HG03457 (cell line): ENCODE data around the gene RNU6-9.

ENCODE experiments used
- ATAC-seq: cut with Tn5 transposase; IDR thresholded peaks from one replicate; pipeline ENCODE4 v1.9.1; 2021; ENCODE audit warnings: moderate number of reproducible peaks; ENCODE audit not compliant: unreplicated experiment

Gene RNU6-9

DNA sequence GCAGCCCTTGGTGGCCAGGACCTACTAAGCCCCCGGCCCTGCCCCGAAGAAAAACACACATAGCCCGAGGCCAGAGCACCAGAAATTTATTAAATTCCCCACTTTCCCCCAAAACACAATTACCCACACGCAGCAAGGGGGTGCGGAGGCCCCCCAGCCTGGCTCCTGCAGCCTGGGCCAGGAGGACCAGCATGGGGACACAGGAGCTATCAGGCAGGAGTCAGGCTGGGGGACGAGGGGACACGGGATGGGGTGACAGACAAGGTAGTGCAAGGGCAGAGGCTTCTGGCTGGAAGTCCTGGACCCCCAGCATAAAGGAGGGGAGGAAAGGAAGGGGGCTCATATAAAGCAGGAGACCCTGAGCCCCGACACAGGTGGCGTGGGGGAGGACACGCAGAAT is 3.1 kb downstream of the RNU6-9 start:
- no peak for ATAC-seq

DNA sequence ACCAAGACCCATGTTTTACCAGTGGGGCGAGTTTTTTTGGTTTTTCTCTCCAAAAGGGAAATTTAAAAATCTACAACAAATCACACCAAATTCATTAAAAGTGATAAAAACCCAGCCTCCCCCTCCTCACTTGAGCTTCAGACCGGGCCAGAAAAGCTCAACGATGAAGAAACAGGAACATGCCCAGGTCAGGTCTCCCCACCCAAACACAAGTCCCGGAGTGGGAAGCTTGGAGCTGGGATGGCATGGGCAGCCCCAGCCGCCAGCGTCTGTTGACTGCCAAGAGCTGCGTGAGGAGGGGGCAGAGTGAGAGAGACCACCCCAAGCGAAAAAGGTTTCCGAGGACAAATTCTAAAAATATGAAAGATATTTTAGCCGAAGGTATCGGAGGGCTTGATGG is 3.7 kb downstream of the RNU6-9 start:
- no peak for ATAC-seq

DNA sequence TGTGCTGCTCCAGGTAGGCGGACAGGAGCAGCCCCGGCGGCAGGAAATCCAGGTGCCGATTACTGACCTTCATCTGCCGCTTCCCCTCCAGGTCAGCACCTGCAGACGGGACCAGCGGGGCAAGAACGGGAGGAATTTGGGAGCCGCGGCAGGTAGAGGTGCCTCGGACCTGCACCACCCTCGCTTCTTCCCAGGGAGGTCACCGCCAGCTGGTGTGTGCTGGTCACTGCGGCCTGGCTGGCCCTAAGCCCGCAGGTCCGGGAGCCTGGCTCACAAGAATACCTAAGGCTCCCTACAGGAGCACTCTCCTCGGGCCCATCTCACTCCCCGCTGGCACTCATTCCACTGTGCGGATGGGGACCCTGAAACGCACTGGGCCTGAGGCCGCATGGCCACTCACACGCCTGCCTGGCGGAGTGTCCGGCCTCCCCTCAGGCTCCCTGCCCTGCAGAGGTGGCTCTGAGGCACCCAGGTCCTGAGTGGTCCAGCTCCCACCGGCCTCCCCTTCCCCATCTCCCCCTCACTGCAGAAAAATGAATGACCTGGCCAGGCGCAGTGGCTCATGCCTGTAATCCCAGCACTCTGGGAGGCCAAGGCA is 4.3 kb downstream of the RNU6-9 start:
- ATAC-seq = no peak

DNA sequence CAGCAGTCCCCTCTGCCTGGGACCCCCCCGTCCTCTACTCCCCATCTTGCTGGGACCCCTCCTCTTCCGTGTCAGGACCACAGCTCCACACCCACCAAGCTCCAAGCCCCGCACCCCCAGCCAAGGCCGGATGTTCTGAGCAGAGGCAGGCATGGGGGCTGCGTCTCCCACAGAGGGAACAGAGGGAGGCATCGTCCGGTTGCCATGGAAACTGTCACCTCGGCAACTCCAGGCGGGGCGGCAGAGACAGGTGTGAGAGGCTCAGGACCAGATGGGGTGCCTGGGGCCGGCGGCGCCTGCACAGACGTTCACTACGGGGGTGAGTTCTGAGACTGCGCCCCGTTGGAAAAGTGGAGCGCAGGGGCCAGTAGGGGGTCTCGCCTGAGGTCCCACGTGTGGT is 5.4 kb downstream of the RNU6-9 start:
- ATAC-seq = no peak

DNA sequence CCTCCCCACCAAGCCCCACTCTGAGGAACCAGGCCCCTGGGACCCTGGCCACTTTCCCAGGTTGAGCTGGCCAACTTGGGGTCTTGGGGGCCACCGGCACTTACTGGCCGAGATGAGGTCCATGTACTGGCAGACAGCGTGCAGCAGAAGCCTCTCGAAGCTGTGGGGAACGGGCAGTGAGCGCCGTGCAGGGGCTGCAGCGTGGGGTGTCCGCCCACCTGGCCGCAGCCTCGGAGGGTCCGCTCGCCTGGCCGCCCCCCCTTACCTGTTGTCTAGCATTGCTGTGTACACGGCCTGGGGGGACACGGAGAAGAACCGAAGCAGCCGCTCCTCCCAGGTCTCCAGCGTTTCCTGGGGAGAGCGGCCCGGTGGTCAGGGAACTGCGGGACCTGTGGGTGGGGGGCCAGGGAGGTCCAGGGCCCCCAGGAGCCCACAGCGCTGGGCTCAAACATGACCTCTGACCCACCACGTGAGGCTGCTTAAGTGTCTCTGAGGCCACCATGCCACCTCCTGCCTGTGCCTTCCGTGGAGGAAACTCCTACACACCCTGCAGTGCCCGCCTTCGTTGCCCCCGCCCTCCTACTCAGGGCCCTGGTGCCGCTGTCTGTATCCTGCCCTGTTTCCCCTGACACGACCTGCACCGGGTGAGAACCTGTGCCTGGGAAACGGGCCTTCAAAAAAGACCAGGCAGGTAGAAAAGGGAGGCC is 6.2 kb downstream of the RNU6-9 start:
- no peak for ATAC-seq

DNA sequence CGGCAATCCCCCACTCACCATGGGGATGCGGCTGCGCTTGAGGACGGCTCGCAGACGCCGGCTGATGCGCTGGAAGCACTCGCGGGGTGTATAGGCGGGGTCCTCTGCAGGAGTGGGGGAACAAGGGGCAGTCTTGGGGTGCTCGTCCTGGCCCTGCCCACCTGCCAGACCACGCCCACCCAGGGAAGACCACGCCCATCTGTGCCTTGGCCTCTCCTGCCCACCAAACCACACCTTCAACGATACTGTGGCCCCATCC is 6.7 kb downstream of the RNU6-9 start:
- ATAC-seq = no peak

DNA sequence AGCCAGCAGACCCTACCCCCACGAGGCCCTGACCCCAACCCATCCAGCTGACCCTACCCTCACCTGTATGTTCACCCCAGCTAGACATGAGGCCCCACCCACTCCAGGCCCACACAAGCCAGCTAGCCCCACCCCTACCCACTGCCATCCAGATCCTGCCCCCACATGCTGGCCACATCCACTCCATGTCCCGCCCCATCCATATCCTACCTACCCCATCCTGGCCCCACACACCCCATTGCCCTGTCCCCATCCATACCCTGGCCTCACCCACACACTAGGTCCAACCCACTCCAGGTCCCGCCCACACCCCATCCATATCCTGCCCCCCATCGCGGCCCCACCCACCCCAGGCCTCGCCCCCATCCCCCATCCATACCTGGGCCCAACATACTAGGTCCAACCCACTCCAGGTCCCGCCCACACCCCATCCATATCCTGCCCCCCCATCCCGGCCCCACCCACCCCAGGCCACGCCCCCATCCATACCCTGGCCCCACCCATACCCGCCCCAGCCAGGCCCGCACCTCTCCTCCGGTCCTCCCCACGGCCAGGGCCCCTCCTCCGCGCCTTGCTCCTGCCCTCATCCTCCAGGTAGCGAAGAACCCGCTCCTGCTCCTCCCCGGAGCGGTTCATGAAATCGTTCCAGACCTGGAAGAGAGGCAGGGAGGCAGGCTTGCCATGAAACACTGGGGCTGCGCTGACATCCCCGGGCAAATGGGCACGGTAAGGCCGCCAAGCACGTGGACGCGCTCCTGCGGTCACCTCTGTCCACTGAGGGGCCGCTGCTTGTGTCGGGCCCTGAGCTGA is 7.2 kb downstream of the RNU6-9 start:
- ATAC-seq = no peak

DNA sequence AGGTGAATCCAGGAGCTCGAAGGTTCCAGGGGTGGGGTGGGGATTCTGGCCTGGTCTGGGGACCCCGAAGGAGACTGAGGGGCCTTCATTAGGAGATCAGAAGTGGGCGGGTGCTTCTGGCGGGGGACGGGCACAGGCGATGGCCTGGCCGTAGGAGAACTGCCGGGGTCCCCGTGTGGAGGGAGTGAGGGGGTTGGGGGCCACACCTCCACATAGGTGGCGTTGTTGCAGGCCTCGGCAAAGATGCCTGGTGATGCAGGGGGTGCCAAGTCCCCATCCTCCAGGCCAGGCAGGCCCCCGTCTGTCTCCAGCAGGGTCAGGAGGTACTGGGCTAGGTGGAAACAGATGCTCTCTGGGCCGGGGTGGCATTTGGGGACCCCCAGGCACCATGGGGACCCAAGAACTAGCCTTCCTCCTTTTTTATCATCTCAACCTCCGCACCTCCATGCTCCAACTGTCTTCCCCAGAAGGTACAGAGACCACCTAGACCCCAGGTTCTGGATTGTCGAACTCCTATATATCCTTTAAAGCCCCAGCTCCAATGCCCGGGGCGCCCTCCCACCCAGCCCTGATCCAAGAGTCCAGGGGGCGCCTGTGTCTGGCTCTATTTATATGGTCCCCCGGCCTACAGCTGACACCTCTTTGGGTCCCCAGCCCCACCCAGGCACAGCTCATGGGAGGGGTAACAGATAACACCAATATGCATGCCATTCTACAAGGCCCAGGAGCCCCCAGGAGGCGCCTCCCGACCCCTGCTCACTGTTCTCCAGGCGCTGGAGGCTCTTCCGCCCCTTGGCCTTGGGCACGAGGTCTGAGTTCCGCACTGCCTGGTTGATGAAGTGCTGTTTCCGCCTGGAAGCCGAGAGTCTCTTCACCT is 8.2 kb downstream of the RNU6-9 start:
- ATAC-seq = no peak

DNA sequence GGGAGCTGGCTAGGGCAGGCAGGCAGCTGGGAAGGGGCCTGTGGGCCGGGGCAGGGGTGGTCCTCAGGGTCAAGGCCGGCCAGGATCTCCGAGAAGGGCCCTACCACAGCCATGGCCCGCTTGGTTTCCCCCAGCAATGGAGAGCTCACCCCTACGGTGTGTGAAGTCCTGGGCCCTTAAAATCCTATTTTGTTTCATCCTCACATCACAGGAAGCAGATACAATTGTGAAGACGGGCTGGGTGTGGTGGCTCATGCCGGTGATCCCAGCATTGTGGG is 8.7 kb downstream of the RNU6-9 start:
- no peak for ATAC-seq

DNA sequence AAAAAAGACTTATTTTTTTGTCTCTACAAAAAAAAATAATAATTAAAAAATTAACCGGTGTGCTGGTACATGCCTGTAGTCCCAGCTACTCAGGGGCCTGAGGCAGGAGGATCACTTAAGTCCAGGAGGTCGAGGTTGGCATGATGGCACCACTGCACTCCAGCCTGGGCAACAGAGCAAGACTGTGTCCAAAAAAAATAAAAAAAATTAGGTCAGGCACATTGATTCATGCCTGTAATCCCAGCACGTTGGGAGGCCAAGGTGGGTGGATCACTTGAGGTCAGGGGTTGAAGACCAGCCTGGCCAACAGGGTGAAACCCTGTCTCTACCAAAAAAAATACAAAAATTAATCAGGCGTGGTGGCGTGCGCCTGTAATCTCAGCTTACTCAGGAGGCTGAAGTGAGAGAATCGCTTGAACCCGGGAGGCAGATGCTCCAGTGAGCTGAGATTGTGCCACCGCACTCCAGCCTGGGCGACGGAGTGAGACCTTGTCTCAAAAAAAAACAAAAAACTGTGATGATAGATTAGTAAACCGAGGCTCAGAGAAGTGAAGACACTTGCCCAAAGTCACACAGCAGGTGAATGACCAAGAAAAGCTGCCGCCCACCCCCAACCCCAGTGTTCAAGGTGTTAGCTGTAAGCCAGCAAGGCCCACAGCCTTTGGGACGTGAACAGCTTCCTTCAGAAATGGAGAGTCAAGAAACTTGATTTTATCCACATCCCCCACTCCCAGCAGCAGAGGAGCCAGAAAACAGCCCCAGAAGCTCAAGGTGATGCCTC is 9.4 kb downstream of the RNU6-9 start:
- ATAC-seq = no peak

DNA sequence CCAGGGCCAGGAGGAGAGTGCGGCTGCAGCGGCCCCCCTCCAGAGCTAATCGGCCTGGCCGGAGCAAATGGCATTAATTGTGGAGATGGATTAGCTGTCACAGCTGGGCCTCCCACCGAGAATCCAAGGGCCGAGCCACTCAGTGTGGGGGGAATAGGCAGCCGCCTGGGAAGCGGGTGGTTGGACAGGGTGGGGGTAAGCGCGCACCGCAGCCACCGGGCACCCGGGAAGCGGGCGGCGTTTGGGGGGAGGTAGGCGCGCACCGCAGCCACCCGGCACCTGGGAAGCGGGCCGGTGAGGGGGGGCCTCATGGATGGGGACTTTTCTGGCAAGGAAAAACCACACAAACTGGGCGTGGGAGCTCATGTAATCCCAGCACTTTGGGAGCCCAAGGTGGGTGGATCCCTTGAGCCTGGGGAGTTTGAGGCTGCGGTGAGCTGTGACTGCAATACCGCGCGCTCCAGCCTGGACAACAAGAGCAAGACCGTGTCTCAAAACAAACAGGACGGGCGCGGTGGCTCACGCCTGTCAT is 10.0 kb downstream of the RNU6-9 start:
- no peak for ATAC-seq

DNA sequence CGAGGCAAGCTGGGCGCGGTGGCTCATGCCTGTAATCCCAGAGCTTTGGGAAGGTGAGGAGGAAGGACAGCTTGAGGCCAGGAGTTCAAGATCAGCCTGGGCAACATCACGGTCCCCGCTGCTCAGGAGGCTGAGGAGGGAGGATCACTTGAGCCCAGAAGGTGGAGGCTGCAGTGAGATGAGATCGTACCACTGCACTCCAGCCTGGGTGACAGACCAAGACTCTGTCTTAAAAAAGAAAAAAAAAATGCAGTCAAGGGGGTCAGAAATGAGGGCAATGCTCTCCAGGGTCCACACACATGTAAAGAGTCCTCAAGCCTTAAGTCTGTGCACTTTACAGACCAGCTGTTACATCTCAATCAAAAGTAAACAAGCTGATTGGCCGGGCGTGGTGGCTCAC is 11.3 kb downstream of the RNU6-9 start:
- ATAC-seq = no peak

DNA sequence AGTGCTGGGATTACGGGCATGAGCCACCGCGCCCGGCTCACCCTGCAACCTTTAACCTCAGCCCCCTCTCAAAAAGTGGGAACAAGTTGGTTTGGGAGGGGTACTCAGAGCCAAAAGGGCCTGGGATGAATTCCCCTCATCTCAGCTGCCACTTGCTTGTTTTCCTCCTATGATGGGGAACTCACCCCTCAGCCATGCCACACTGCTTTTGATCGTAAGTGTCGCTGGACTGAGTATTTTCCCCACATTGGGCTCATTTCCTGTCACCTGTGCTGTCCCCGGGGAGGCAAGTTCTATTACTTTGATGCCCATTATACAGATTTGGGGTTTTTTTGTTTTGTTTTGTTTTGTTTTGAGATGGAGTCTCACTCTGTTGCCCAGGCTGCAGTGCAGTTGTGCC is 13.2 kb downstream of the RNU6-9 start:
- ATAC-seq = no peak

DNA sequence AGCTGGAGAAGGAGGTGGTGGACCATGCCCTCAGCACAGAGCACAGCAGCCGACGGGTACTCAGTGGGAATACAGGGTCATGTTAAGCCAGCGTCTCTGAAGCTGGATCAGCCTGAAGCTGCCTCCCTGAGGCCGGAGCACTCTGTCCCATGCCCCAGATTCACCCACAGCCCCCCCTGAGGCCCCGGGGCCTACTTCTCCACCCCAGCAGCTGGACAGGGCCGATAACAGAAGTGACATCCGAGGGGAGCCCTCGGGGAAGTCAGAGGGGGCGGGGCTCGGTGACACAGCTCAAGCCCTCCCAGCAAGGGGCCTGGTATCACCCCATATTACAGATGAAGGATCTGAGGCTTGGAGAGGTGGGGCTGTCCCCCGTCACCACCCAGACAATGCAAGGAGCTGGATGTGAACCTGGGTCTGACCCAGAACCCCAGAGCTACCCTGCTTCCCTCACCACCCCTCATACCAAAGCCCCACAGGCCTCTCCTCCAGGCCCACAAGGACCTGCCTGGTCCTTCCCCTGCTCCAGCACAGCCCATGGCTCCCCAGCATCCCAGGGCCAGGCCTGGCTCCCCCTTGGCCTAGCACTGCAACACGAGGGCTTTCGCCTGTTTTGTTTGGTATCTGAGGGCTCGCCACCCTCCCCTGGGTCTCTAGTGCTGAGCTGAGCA is 14.0 kb downstream of the RNU6-9 start:
- no peak for ATAC-seq

DNA sequence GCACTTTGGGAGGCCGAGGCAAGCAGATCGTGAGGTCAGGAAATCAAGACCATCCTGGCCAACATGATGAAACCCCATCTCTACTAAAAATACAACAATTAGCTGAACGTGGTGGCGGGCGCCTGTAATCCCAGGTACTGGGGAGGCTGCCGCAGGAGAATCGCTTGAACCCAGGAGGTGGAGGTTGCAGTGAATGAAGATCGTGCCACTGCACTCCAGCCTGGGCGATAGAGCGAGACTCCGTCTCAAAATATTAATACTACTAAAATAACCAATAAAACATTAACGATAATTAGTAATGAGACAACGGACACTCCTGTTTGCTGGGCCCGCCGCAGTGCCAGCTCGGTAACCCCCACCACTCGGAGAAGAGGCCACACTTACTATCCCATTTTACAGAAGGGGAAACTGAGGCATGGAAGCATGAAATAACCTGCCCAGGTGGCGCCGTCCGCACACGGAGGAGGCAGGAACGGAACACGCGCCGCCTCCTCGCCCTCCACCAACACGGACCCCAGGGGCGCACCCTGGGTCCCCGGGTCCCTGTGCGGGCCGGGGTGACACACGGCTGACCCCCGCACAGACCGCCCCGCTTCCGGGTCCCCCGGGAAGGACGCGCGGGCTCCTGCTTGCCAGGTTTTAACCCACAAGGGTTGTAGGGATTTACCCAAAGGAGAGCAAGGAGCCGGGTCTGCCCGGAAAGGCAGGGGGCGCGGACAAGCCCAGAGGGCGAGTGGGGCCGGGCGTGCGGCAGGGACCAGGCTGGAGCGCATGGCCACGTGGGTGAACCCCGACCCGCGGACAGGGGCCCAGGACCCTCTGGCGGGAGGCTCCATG is 18.1 kb downstream of the RNU6-9 start:
- no peak for ATAC-seq

DNA sequence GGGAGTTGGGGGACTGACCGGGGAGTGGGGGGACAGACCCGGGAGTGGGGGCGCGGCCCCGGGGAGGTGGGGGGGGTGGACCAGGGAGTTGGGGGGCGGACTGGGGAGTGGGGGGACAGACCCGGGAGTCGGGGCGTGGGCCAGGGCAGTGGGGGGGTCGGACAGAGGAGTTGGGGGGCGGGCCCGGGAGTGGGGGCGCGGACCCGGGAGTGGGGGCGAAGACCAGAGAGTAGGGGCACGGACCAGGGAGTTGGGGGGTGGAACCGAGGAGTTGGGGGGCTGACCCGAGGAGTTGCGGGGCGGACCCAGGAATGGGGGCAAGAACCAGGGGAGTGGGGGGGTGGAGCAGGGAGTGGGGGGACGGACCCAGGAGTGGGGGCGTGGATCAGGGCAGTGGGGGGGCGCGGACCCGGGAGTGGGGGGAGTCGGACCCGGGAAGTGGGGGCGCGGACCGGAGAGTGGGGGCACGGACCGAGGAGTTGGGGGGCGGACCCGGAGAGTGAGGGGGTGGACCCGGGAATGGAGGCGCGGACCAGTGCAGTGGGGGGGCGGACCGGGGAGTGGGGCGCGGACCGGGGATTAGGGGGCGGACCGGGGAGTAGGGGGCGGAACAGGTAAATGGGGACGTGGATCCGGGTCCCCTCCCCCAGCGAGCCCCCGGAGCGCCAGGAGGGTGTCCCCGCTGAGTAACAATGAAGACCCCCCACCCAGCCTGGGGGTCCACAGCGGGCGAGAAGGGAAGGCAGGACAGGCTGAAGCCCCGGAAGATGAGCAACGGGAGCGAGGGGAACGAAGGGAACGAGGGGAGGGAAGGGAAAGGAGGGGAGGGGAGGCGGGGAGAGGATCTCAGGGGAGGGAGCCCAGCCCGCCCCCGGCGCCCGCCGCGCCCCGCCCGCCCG is 19.1 kb downstream of the RNU6-9 start:
- no peak for ATAC-seq

DNA sequence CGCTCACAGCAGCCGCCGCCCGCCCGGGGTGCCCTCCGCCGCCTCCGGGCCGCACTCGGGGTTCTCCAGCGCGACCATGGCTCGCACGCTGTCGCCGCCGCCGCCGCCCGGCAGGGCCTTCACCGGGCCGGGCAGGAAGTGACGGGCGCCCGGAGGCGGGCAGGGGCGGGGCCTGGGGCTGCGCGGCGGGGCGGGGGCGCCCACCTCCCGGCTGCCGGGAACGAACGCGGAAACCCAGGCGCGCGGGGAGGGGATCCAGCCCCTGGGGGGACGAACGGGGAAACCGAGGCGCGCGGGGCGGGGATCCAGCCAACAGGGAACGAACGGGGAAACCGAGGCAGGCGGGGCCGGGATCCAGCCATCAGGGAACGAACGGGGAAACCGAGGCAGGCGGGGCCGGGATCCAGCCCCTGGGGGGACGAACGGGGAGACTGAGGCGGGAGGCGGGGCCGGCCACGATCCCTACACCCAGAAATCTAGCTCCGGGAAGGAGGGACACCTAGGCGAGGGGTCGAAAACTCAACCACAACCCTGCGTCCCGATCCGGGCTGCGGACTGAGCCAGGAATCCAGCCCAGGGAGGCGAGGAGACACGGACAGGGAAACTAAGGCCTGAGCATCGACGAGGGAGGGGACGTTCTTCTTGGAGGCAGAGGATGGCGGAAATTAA is 19.9 kb downstream of the RNU6-9 start, which contains the start of gene R3HDM4:
TSS of gene R3HDM4 (minus strand) at position 140 of the 669 bp plus-strand sequence. CDS start at position 78, 62 bp downstream.
- no peak for ATAC-seq
